Ishikawa (cell line): ENCODE measurements around the gene FGL2.

Experiments used
- CEBPB ChIP-seq: IDR thresholded peaks from 2 replicates; pipeline ENCODE4 v1.6.1; 2012
- CREB1 ChIP-seq: IDR thresholded peaks from 2 replicates; pipeline ENCODE4 v1.6.1; 2012; ENCODE audit warnings: low read depth
- EGR1 ChIP-seq: IDR thresholded peaks from 2 replicates; pipeline ENCODE4 v1.6.1; 2012
- EP300 ChIP-seq: IDR thresholded peaks from 2 replicates; pipeline ENCODE4 v1.6.1; 2012; ENCODE audit warnings: borderline replicate concordance
- FOXM1 ChIP-seq: IDR thresholded peaks from 2 replicates; pipeline ENCODE4 v1.6.1; 2012; ENCODE audit warnings: low read depth, borderline replicate concordance
- MAX ChIP-seq: IDR thresholded peaks from 2 replicates; pipeline ENCODE4 v1.6.1; 2012
- NFIC ChIP-seq: IDR thresholded peaks from 2 replicates; pipeline ENCODE4 v1.6.1; 2012
- TAF1 ChIP-seq: IDR thresholded peaks from 2 replicates; pipeline ENCODE4 v1.6.1; 2012; ENCODE audit warnings: low read depth, mild to moderate bottlenecking
- TCF12 ChIP-seq: IDR thresholded peaks from 2 replicates; pipeline ENCODE4 v1.6.1; 2012; ENCODE audit warnings: low read depth
- TEAD4 ChIP-seq: IDR thresholded peaks from 2 replicates; pipeline ENCODE4 v1.6.1; 2012
- YY1 ChIP-seq: IDR thresholded peaks from 2 replicates; pipeline ENCODE4 v1.6.1; 2012; ENCODE audit warnings: low read depth
- TF ChIP-seq, protein P1 (sequence below): IDR thresholded peaks from 2 replicates; pipeline ENCODE4 v1.6.1; 2012; ENCODE audit warnings: low read depth, mild to moderate bottlenecking

DNA sequence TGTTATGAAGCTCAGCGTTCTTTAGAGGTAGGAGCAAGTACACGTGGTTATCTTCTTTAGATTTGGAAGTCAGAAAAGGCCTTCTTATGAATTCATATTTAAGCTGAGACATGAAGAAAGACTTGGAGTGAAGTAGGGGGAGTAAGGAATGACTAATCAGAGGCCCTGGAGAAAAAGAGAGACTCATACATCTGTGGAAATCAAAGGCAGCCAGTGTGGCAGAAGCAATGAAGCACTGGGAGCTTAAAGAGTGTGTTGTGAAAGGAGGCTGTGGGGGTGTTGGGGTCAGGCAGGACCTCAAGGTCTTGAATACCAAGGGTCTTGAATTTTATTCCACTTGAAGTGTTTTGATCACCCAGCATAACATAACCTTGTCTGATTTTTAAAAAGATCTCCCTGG lies 35.7 kb upstream of the FGL2 start:
- TF ChIP-seq EGR1 (no peak), EP300 (no peak), FOXM1 (no peak), TEAD4 (no peak), CREB1 (no peak), TCF12 (no peak), NFIC (no peak), MAX (no peak), CEBPB (no peak), TAF1 (no peak), YY1 (no peak)
- TF ChIP-seq, protein P1, sequence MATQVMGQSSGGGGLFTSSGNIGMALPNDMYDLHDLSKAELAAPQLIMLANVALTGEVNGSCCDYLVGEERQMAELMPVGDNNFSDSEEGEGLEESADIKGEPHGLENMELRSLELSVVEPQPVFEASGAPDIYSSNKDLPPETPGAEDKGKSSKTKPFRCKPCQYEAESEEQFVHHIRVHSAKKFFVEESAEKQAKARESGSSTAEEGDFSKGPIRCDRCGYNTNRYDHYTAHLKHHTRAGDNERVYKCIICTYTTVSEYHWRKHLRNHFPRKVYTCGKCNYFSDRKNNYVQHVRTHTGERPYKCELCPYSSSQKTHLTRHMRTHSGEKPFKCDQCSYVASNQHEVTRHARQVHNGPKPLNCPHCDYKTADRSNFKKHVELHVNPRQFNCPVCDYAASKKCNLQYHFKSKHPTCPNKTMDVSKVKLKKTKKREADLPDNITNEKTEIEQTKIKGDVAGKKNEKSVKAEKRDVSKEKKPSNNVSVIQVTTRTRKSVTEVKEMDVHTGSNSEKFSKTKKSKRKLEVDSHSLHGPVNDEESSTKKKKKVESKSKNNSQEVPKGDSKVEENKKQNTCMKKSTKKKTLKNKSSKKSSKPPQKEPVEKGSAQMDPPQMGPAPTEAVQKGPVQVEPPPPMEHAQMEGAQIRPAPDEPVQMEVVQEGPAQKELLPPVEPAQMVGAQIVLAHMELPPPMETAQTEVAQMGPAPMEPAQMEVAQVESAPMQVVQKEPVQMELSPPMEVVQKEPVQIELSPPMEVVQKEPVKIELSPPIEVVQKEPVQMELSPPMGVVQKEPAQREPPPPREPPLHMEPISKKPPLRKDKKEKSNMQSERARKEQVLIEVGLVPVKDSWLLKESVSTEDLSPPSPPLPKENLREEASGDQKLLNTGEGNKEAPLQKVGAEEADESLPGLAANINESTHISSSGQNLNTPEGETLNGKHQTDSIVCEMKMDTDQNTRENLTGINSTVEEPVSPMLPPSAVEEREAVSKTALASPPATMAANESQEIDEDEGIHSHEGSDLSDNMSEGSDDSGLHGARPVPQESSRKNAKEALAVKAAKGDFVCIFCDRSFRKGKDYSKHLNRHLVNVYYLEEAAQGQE, result no peak
